ENCODE measurements around the gene CXXC5.

CXXC5 gene

DNA sequence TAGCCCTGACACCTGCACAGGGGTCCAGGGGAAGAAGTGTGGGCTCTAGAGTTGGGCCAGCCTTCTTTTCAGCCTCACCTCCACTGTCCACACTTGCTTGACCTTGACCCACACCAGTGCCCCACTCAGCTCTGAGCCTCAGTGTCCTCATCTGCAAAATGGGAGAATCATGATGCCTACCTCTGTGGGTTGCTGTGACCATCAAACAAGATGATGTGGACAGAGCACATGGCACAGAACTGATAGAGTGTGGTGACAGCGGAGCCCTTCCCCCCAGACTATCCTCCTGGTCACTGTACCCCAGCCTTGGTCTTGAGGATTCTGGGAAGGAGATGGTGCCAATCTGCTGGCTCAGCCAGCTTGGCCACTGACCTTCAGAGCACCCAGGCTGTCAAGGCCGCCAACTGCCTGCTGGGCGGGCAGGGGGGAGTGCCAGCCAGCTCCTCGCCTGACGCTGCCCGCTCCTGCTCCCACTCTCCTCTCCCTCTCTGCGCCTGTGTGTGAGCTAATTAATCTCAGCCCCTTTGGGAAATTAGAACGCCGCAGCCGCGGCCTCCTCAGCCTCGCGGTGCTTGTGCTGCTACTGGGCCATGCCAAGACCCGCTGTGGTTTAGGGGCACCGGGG is 16.7 kb downstream of the CXXC5 start:
- DNase-seq (ENCODE audit: low read depth in 3 of 3), result no peak

DNA sequence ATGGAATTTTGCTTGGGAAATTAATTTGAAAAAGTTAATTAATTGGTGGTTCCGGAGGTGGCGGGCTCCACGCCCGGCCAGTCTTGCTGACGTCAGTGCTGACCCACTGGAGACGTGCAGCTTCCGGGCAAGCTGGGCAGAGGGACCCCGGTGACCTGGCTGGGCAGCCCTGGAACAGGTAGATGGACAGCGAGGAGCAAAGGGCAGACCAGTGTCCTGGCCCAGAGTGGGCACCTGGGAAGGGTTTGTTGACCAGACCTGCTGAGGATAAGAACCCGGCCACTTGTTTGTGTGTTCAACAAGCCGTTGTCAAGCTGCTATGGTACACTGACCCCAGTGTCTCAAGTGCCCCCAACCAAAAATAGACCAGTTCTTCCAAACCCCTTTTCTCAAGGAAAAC is 17.5 kb downstream of the CXXC5 start:
- no peak for DNase-seq (ENCODE audit: low read depth in 3 of 3)

DNA sequence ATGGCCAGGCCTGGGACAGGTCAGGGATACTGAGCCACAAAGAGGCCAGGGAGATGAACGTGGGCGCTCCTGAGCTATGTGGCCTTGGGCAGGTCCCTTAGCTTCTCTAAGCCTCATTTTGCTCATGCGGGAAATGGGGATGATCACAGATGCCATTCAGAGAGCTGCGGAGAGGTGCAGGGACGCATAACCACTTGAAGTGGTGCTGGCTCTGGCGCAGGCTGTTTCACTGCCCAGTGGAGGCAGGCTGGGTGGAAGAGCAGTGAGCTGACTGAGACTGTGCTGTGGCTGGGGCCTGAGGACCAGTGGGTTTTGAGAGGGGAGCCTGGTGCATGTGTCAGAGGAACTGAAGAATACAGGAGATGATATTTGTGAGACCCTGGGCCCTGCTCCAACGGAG is 18.4 kb downstream of the CXXC5 start:
- no peak for DNase-seq (ENCODE audit: low read depth in 3 of 3)

DNA sequence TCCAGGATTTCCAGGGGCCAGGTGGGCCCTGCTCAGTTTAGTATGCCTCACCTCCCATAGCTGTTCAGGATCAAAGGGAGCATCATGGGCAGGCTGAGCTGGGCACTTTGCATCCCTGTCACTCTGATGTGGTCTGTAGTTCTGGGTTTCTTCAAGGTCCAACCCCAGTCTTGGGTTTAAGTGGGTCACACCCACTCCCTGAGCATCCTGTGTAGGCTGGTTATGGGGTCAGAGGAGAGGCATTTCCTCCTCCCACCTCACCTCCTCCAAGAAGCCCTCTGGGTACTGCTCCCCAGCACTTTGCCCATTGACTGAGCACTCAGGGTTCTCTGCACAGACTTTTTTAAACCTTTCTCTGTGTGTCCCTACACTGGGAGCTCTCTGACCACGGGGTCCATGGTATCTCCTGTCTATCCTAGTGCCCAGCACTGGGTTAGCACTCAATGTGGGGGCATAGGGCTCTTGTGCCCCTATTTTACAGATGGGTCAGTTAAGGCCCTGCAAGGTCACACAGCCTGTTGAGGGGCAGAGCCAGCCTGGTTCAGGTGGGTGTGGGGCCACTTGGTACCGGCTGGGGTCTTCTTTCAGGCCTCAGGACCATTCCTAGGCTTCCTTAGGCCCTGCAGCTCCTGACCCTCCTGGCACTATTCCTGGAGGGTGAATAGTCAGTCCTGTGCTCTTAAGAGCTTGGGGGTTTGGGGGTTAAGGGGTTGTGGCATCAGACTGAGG is 19.0 kb downstream of the CXXC5 start:
- DNase-seq (ENCODE audit: low read depth in 3 of 3), result no peak

DNA sequence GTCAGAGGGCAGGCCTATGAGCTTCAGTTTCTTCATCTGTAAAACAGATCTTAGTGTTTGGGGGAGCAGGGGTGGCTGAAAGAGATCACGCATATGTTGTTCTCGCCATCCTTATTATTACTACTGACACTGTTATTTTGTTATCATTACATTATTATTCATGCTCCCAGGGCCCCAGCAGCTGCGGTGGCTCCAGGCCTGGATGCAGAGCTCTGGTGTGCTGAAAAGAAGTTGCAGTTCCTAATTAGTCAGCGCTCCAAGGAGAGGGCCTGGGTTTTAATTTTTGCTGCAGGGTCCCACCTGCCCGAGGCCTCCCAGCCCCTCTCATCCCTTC is 19.5 kb downstream of the CXXC5 start:
- no peak for DNase-seq (ENCODE audit: low read depth in 3 of 3)

DNA sequence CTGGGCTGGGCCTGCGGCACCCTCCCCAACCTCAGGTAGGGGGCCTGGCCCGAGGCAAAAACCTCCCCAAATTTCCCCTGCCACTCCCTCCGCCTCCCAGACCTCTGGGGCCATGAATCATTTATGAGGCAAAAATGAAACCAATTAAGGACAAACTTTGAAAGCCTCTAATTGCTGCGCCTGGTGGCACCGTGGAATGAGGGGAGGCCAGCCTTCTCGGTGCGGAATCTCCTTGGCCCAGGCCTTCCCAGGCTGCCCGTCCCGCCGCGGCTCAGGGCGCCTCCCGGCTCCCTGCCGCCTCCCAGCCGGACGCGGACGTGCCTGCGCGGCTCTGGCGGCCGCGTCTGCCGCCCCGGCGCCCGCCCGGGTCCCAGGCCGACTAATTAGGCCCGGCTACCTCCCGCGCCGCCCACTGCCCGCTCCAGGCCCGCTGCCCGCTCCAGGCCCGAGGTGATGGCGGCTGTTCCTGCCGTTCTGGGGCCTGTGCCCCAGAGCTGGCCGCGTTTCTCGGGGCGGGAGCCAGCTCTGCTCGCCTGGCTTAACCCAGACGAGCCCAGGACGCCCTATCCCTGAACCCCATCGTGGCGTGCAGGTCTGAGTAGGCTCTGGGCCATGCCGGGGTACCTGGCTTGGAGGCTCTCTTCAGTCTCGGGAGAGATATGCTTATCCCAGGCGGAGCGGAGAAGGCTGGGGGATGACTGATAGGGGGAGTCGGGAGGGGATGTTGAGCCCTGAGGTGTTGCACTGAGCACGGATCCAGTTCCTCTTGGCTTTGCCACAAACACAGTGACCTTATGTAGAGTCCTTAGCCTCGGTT is 20.1 kb downstream of the CXXC5 start:
- DNase-seq (ENCODE audit: low read depth in 3 of 3), result peak in 1 of 3 experiments; percentile 13

DNA sequence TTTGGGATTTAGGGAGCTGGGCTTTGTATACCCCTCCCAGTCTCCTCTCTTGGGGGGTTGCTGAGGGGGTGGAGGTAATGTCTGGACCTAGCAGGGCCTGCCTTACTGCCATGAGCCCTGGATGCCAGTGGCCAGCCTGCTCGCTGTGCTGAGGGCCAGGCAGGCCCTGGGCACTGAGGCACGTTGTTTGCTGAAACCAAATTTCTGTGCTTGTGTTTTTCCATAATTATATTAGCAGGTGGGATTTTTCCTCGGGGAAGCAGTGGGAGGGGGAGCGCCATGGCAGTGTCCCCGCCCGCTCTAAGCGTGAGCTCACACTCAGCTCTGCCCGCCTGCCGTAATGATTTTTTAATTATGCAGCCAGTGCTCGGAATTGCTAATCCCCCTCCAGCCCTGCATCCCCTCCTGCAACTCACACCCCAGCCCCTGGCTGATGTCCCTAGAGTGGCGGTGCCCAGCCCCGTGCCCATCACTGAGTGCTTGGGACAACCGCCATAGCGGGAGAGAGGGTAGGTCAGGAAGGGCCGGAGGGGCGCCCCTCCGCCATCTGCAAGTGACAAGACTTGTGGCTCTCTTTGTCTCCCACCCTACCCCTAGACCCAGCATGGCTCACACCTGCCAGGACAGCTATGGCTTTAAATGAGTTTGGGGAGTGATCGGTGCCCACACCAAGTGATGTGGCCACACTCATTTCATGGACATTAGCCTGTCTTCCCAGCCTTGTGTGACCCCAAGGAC is 20.9 kb downstream of the CXXC5 start:
- DNase-seq (ENCODE audit: low read depth in 3 of 3), result no peak

DNA sequence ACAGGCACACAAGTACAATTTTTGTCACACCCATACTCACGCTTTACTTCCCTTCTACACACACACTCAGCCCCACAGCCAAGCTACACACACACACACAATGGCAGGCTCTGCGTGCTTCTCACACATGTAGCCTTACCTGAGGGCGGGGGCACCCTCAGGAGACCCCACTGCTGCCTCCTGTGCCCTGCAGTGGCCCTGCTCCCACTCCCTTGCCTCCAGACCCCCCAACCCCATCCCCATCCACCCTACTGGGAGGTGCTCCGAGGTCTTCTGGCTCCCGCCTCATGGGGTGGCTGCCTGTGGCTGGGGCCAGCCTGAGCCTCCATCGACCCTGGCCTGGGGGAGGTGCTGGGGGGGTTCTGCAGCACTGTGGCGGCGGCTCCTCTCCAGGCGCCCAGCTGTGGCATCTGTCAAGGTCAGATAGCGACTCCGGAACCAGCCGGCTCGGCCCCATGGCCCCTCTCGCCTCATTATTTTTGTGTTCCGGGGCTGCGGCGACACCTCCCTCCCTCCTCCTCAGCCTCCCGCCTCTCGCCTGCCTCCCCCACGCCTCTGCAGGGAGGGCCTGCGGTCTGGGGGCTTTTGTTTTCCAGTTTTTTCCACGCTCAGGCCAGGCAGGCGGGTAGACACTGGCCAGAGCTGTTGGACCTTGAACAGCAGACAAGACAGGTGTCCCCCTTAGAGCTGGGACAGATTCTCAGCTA is 21.7 kb downstream of the CXXC5 start:
- no peak for DNase-seq (ENCODE audit: low read depth in 3 of 3)

DNA sequence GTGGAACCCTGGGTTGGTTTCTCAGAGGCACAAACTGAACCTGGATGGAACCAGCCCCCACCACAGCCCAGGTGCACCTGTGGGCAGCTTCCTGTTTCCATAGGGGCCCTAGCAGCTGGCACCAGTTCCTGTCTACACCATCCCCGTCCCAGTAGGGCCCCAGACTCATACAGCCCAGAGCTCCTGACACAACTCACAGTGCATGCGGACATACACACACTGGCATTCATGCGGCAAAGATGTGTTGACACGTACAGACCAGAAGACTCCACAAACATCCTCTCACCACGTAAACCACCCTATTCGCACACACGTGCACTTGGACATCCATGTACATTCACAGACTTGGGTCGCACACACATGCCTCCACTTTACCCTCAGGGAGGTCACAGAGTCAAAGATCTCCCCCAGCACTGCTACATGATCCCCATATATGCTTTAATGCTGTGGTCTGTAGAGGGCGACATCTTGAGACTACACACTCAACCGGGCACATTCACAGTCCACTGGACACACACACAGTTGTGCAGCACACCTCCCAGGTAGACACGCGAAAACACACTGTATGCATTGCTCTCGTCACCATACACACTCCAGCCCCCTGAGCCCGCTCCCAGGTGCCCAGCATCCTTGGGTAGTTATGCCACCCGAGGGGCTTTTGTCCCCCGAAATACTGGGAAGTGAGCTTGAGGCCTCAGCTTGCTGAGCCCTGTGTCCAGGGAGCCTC is 22.4 kb downstream of the CXXC5 start:
- no peak for DNase-seq (ENCODE audit: low read depth in 3 of 3)

DNA sequence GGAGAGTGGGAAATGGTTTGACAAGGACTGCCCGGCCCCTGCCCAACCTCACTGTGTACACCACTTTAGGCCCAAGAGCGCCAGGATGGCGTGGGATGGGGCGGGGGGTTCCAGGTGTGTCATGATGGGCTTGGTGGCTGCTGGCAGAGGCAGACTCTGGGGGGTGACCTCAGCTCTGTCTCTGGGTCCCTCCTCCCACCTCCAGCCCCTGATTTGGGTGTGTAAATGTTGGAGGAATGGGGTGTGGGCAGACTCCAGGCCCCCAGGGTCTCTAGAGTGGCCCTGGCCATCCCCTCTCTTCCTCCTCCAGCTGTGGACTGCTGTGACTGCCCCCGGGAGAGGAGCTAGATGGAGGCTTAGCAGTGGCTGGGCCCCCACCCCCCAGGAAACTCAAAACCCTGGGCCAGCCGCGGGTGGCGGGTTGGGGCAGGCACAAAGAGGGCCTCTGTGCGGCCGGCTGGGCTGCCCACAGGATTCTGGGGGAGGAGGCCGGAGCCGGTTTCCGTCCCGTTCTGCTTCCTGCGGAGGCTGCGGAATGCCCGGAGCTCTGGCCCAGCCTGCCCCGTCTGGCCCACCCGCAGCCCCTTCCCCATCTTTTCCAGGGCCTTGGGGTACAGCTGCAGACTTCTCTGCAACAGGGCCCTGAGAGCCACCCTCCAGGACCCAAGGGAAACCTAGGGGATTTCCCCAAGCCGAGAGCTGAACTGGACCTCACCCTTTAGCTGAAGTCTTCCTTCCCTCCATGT is 23.1 kb downstream of the CXXC5 start:
- no peak for DNase-seq (ENCODE audit: low read depth in 3 of 3)

DNA sequence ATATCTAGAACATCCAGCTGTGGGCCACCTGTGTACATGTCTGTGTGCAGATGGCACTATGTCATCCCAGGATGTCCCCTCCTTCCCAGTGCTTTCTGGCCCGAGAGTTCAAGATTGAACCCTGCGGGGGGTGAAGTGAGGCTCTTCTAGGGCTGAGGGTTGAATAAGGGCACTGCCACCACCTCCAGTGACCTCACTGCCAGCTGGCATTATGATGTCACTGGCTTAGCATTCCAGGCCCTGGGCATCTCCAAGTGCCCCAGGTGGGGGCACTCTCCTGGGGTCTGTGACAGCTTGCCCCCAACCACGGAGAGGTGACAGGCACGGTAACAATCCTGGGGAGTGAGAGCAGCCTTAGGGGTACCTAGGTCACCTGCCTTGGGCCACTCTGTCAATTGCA is 27.1 kb downstream of the CXXC5 start:
- DNase-seq (ENCODE audit: low read depth in 3 of 3), result no peak

DNA sequence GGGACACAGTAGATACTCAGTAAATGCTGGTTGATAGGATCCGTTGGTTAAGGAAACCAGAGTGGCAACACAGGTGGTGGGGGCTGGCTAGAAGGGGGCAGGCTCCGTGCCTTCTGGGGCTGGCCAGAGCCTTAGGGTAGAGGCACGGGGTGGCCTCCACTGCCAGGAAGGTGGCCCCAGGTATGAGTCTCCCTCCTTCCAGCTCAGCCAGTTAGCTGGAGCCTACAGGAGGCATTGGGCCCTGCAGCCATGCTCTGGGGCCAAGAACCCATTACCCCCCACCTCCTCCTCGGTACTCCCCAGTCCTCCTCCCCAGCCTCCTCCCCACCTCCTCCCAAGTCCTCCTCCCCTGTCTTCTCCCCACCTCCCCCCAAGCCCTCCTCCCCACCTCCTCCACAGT is 27.7 kb downstream of the CXXC5 start:
- no peak for DNase-seq (ENCODE audit: low read depth in 3 of 3)

DNA sequence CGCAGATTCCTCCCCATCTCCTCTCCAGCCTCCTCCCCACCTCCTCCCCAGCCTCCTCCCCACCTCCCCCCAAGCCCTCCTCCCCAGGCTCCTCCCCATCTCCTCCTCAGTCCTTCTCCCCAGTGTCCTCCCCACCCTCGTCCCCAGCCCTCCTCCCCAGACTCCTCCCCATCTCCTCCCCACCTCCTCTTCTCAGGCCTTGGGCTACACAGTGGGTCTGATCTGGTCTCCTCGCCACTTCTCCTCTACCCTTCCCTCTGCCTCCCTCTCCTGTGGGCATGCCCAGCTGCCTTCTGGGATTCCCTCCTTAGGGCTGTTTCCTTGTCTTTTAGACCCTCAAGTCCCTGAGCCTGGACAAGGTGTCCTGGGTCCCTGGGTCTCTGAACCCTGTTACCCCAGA is 28.3 kb downstream of the CXXC5 start:
- no peak for DNase-seq (ENCODE audit: low read depth in 3 of 3)

DNA sequence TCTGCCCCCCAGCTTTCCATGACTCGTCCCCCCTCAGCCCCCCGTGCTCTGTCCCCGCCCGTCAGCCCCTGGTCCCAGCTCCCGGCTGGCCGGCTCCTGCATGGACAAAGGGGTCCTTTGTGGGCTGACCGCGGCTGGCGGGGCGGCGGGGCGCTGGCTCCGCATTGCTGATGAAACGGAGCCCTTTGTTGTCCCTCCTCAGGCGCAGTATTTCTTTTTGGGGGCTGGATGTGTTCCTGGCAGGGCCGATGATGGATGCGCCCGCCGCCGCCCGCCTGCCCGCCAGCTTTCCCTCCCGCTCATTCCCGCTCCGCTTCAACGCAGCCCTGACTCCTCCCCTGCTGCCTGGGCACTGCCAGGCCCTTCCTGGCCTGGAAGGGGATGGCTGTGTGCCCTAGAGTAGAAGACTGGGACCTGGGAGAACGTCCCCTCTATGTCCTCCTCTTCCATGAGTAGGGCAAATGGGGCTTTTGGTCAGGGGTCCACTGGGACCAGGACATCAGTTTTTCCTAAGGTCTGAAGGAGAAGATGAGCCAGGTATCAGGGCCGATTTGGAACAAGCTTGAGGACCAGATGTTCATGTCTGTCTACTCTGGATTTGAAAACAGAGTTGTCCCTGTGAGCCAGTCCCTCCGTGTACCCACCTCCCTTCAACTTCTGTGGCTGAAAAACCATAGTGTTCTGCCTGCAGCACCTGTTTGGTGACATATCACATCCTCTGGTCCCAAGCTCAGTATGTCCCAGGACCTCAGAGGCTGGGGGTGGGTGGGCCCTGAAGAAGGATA is 29.0 kb downstream of the CXXC5 start:
- DNase-seq (ENCODE audit: low read depth in 3 of 3), result no peak

DNA sequence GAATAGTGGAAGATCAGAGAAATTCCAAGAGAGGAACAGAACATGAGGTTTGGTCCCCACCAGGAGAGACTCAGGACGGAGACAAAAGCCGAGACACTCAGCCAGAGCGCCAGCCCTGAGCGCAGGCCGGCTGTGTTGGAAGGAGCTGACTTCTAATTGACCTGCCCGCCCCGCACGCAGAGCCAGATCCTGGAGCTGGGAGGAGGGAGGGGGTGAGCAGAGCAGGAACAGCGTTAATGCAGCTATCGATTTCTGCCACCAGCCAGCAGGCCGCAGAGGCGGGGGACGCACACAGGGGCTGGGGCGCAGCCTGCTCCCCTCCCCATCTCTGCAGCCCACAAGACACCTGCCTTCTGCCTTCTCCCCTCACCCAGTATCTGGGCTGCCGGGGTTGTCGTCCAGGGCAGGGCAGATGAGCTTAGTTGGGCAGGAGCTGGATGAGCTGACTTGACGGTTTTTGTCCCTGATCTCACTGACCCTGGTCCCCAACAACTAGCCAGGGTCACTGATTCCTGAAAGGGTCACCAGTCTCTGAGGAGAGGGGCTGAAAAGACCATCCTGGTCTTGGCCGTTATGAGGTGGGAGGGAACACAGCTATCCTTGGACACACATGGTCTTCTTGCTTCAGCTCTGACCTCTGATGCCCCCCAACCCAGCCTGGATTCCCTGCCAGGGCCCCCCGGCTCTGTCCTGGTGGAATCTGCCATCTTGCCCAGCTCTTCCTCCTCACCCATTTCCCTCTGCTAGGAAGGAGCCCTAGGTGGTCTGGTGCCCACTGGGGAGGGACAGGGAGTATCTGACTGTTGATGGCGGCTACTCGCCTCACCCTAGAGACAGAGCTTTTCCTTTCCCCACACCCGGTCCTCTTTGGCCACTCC is 29.8 kb downstream of the CXXC5 start:
- DNase-seq (ENCODE audit: low read depth in 3 of 3), result no peak

DNA sequence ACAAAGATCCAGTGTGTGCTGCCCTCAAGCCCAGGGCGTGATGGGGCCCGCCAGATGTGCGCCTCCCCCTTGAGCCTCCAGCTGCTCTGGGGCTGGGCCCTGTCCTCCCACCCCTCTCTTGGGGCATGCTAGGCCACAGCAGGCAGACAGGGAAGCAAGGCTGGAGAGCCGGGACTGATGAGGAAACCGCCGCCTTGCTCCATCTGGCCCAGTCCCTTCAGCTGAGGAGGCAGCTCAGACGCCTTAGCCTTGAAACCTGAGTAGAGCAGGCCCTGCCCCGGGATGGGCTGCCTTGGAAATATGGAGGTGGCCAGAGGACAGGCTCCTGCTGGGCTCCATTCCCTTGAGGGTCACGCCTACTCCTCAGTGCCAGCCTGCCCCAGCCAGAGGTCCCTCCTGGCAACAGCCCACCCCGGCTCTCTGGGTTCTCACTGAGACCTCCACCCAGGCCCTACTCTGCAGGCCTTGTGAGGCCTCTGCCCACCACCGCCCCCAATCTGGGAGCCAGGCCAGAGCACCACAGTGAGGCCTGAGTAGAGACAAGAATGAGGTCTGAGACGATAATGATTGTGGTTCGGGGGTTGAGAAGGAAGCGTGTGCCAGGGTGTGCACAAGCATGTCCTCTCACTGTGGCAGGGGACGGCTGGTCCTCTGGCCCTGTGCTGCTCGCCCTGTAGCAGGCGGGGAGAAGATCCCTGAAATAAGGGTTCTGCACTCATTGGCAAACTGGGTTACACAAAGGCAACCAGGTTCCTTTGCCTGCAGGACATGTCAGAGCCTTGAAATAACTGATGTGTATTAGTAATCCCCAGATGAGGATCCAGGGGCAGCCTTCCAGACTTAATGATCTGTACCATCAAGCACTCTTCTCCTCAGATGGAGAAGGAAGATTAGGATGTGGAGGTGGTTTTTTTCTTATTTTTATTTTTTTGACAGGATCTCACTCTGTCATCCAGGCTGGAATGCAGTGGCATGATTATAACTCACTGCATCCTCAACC is 30.9 kb downstream of the CXXC5 start:
- DNase-seq (ENCODE audit: low read depth in 3 of 3), result no peak
